GM20000 (cell line): ENCODE results near the gene MYOG.

Experiments used
- DNase-seq: peaks from one replicate; pipeline ENCODE4 v3.0.0; 2012; ENCODE audit warnings: low spot score
- CTCF ChIP-seq: IDR thresholded peaks from 2 replicates; pipeline ENCODE4 v1.5.1; 2012; ENCODE audit warnings: mild to moderate bottlenecking, control low read depth; ENCODE audit errors: extremely low read depth, missing control alignments

MYOG gene

GRCh38 chr1:203055161-203055799 lies 30.5 kb downstream of the MYOG start:
- TF ChIP-seq CTCF = no peak
- DNase-seq = no peak

- DNase-seq = no peak
- TF ChIP-seq CTCF = no peak
Observed at GRCh38 chr1:203054642-203055041, 31.2 kb downstream of the MYOG start.

- no peak for TF ChIP-seq CTCF
Observed at GRCh38 chr1:203054184-203054583, 31.6 kb downstream of the MYOG start.

GRCh38 chr1:203052601-203053000 lies 33.2 kb downstream of the MYOG start:
- DNase-seq = no peak
- TF ChIP-seq CTCF = no peak

More at GRCh38 chr1:203054184-203054583, 31.6 kb downstream of the MYOG start:
- DNase-seq = no peak

GRCh38 chr1:203051841-203052324 lies 33.9 kb downstream of the MYOG start:
- no peak for TF ChIP-seq CTCF
- DNase-seq = no peak

- no peak for TF ChIP-seq CTCF
Observed at GRCh38 chr1:203050826-203051225, 35.0 kb downstream of the MYOG start.

GRCh38 chr1:203049576-203050180 lies 36.1 kb downstream of the MYOG start:
- no peak for DNase-seq

More at GRCh38 chr1:203050826-203051225, 35.0 kb downstream of the MYOG start:
- DNase-seq = no peak

More at GRCh38 chr1:203049576-203050180, 36.1 kb downstream of the MYOG start:
- TF ChIP-seq CTCF = no peak
